ENCODE data around the gene ADGRV1.

ADGRV1 gene

GRCh38 chr5:91069364-91069763 is 510.8 kb downstream of the ADGRV1 start:
- no peak for DNase-seq (ENCODE audit: low read depth in 3 of 3)

GRCh38 chr5:91070761-91071550 is 512.4 kb downstream of the ADGRV1 start:
- no peak for DNase-seq (ENCODE audit: low read depth in 3 of 3)

GRCh38 chr5:91072881-91073280 is 514.3 kb downstream of the ADGRV1 start:
- no peak for DNase-seq (ENCODE audit: low read depth in 3 of 3)

GRCh38 chr5:91074615-91075014 is 516.0 kb downstream of the ADGRV1 start:
- no peak for DNase-seq (ENCODE audit: low read depth in 3 of 3)

GRCh38 chr5:91076138-91076537 is 517.5 kb downstream of the ADGRV1 start:
- no peak for DNase-seq (ENCODE audit: low read depth in 3 of 3)

- no peak for DNase-seq (ENCODE audit: low read depth in 3 of 3)
Observed at GRCh38 chr5:91077623-91078022, 519.0 kb downstream of the ADGRV1 start.

GRCh38 chr5:91079037-91079436 is 520.4 kb downstream of the ADGRV1 start:
- DNase-seq (ENCODE audit: low read depth in 3 of 3), result no peak

GRCh38 chr5:91089758-91090157 is 531.2 kb downstream of the ADGRV1 start:
- no peak for DNase-seq (ENCODE audit: low read depth in 3 of 3)

GRCh38 chr5:91090995-91091394 is 532.4 kb downstream of the ADGRV1 start:
- DNase-seq (ENCODE audit: low read depth in 3 of 3), result no peak

GRCh38 chr5:91091471-91092234 is 533.1 kb downstream of the ADGRV1 start:
- no peak for DNase-seq (ENCODE audit: low read depth in 3 of 3)

GRCh38 chr5:91092859-91093783 is 534.5 kb downstream of the ADGRV1 start:
- no peak for DNase-seq (ENCODE audit: low read depth in 3 of 3)

GRCh38 chr5:91095313-91095712 is 536.7 kb downstream of the ADGRV1 start:
- DNase-seq (ENCODE audit: low read depth in 3 of 3), result no peak

GRCh38 chr5:91095786-91096385 is 537.3 kb downstream of the ADGRV1 start:
- DNase-seq (ENCODE audit: low read depth in 3 of 3), result no peak

GRCh38 chr5:91098541-91098940 is 539.9 kb downstream of the ADGRV1 start:
- DNase-seq (ENCODE audit: low read depth in 3 of 3), result no peak

- peak; percentile 14 to 37 (median 24) for DNase-seq (ENCODE audit: low read depth in 3 of 3)
Observed at GRCh38 chr5:91101600-91102379, 543.2 kb downstream of the ADGRV1 start.

- DNase-seq (ENCODE audit: low read depth in 3 of 3), result no peak
Observed at GRCh38 chr5:91103353-91104061, 544.9 kb downstream of the ADGRV1 start.

- no peak for DNase-seq (ENCODE audit: low read depth in 3 of 3)
Observed at GRCh38 chr5:91104062-91104448, 545.5 kb downstream of the ADGRV1 start.

GRCh38 chr5:91106842-91107511 is 548.4 kb downstream of the ADGRV1 start:
- no peak for DNase-seq (ENCODE audit: low read depth in 3 of 3)

GRCh38 chr5:91109634-91110033 is 551.0 kb downstream of the ADGRV1 start:
- no peak for DNase-seq (ENCODE audit: low read depth in 3 of 3)

GRCh38 chr5:91110686-91111085 is 552.1 kb downstream of the ADGRV1 start:
- no peak for DNase-seq (ENCODE audit: low read depth in 3 of 3)

Measured in stimulated activated CD4-positive, alpha-beta T cell treated with anti-CD3 and anti-CD28 coated beads, TNF-alpha, amount 100 ng/mL, for 48 hours (primary cell).